DND-41 (cell line): ENCODE results near the gene SCNN1B.

Experiments
- ATAC-seq: fragments of 200-7000 bp; cut with Tn5 transposase; 3 replicates; pipeline ENCODE4 v1.9.1; 2021; ENCODE audit warnings: low read depth; ENCODE audit not compliant: insufficient read depth
- DNase-seq: peaks from one replicate; pipeline ENCODE4 v3.0.0-alpha.2; 2020
- H2AFZ ChIP-seq: 2 replicates; pipeline ENCODE4 v1.6.0; 2012; ENCODE audit warnings: low read depth, low read length
- H3K27ac ChIP-seq: 2 replicates; pipeline ENCODE4 v1.5.1; 2012; ENCODE audit warnings: low read length, inconsistent platforms
- H3K27me3 ChIP-seq: fragments of 200-600 bp; sonication (generic); 2 replicates; pipeline ENCODE4 v1.6.0; 2012; ENCODE audit warnings: low read length, mild to moderate bottlenecking, inconsistent platforms; ENCODE audit not compliant: insufficient read depth, poor library complexity
- H3K36me3 ChIP-seq: 2 replicates; pipeline ENCODE4 v1.5.1; 2012; ENCODE audit warnings: low read length, inconsistent platforms; ENCODE audit not compliant: insufficient read depth
- H3K4me1 ChIP-seq: 2 replicates; pipeline ENCODE4 v1.5.1; 2012; ENCODE audit warnings: mild to moderate bottlenecking, low read length; ENCODE audit not compliant: insufficient read depth
- H3K4me2 ChIP-seq: 2 replicates; pipeline ENCODE4 v1.6.0; 2012; ENCODE audit warnings: mild to moderate bottlenecking, moderate library complexity, low read length, inconsistent platforms; ENCODE audit not compliant: insufficient read depth
- H3K4me3 ChIP-seq, 2 experiments: fragments of 200-600 bp in 1 of 2; shearing (Covaris generic) in 1 of 2; 2 replicates each; pipeline ENCODE4 v1.5.1; 2012 to 2016; ENCODE audit warnings: inconsistent platforms in 2 of 2, low read length in 2 of 2, mild to moderate bottlenecking in 2 of 2, low read depth in 1 of 2, moderate library complexity in 1 of 2
- H3K79me2 ChIP-seq: 2 replicates; pipeline ENCODE4 v1.6.0; 2012; ENCODE audit warnings: low read length, inconsistent platforms; ENCODE audit not compliant: insufficient read depth
- H3K9ac ChIP-seq: 2 replicates; pipeline ENCODE4 v1.6.0; 2012; ENCODE audit warnings: low read depth, mild to moderate bottlenecking, inconsistent platforms, low read length, moderate library complexity
- H3K9me3 ChIP-seq: 2 replicates; pipeline ENCODE4 v1.5.1; 2012; ENCODE audit warnings: low read length, moderate library complexity, mild to moderate bottlenecking, inconsistent platforms; ENCODE audit not compliant: insufficient read depth, severe bottlenecking
- H4K20me1 ChIP-seq: 2 replicates; pipeline ENCODE4 v1.6.0; 2012; ENCODE audit warnings: low read length; ENCODE audit not compliant: insufficient read depth
- EZH2 ChIP-seq: IDR thresholded peaks from 3 replicates; pipeline ENCODE4 v1.6.1; 2012; ENCODE audit warnings: borderline replicate concordance, low read depth, mild to moderate bottlenecking, moderate library complexity, low read length, inconsistent platforms; ENCODE audit not compliant: severe bottlenecking
- TF ChIP-seq, protein P1 (sequence below): IDR thresholded peaks from 2 replicates; pipeline ENCODE4 v1.5.1; 2012; ENCODE audit warnings: borderline replicate concordance, low read length, moderate library complexity, mild to moderate bottlenecking; ENCODE audit not compliant: poor library complexity, severe bottlenecking; ENCODE audit errors: extremely low read depth

SCNN1B gene

DNA sequence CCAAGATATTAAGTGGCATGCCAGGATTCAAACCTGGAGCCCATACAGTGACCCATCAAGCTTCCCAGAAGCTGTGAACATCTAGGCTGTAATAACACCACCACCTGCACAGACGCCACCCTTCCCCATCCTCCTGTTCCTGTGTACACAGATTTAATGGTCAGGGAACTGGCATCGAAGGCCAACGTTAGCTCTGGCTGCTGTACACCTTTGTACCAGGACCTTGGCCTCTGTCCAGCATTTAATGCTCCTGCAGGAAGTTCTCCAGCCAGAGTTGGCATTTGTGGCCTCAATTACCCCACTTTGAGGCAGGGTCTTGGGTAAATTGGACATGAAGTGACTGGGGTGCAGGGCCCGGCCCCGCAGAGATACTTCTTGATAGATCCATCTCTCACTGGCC, 49.3 kb downstream of the SCNN1B start:
- ATAC-seq (no peak), DNase-seq (no peak)
- no peak overlapping the region for H3K9ac ChIP-seq
- no peak for TF ChIP-seq EZH2
- TF ChIP-seq, protein P1, sequence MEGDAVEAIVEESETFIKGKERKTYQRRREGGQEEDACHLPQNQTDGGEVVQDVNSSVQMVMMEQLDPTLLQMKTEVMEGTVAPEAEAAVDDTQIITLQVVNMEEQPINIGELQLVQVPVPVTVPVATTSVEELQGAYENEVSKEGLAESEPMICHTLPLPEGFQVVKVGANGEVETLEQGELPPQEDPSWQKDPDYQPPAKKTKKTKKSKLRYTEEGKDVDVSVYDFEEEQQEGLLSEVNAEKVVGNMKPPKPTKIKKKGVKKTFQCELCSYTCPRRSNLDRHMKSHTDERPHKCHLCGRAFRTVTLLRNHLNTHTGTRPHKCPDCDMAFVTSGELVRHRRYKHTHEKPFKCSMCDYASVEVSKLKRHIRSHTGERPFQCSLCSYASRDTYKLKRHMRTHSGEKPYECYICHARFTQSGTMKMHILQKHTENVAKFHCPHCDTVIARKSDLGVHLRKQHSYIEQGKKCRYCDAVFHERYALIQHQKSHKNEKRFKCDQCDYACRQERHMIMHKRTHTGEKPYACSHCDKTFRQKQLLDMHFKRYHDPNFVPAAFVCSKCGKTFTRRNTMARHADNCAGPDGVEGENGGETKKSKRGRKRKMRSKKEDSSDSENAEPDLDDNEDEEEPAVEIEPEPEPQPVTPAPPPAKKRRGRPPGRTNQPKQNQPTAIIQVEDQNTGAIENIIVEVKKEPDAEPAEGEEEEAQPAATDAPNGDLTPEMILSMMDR, result no peak
- H3K79me2 ChIP-seq, result no peaks in the 10 kb centered on the region
- H3K4me1 ChIP-seq, result no peaks in the 10 kb centered on the region
- H2AFZ ChIP-seq, result no peak overlapping the region
- H4K20me1 ChIP-seq, result no peaks in the 10 kb centered on the region
- no peak overlapping the region for H3K27ac ChIP-seq
- no peaks in the 10 kb centered on the region for H3K27me3 ChIP-seq
- H3K9me3 ChIP-seq, result no peaks in the 10 kb centered on the region
- H3K4me3 ChIP-seq, result no peak overlapping the region
- H3K4me2 ChIP-seq, result no peak overlapping the region
- H3K36me3 ChIP-seq, result no peaks in the 10 kb centered on the region

DNA sequence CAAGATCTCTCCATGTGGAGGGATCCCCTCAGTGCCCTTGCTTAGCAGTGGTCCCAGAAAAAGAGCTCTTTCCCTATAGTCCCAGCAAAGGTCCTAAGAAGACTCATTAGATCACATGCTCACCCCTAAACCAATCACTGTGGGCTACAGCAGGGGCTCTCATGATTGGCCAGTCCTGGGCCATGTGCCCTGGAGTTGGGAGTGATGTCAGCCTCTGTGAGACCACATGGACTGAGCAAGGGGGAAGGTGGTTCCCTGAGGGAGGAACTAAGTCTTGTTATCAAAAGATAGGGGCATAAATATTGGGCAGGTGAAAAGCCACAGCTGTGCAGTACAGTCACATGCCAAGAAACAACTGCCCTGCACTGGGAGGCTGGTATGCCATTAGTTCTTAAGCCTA, 51.3 kb downstream of the SCNN1B start:
- H2AFZ ChIP-seq, result no peak overlapping the region
- TF ChIP-seq, protein P1, result no peak
- no peak for TF ChIP-seq EZH2

GRCh38 chr16:23354246-23354645, 52.1 kb downstream of the SCNN1B start:
- no peaks in the 10 kb centered on the region for H3K4me1 ChIP-seq
- H3K4me2 ChIP-seq, result no peak overlapping the region
- TF ChIP-seq EZH2, result no peak
- TF ChIP-seq, protein P1, result no peak
- no peak overlapping the region for H3K27ac ChIP-seq
- no peak for DNase-seq
- no peak overlapping the region for H3K9ac ChIP-seq
- no peaks in the 10 kb centered on the region for H3K9me3 ChIP-seq
- H4K20me1 ChIP-seq, result no peaks in the 10 kb centered on the region
- no peaks in the 10 kb centered on the region for H3K36me3 ChIP-seq
- no peak overlapping the region for H2AFZ ChIP-seq
- no peak overlapping the region for H3K4me3 ChIP-seq
- ATAC-seq, result no peak
- H3K79me2 ChIP-seq, result no peaks in the 10 kb centered on the region
- no peaks in the 10 kb centered on the region for H3K27me3 ChIP-seq

More for the DNA sequence above, 51.3 kb downstream of the SCNN1B start:
- DNase-seq (no peak), ATAC-seq (no peak)
- H3K9ac ChIP-seq, result no peak overlapping the region
- H3K36me3 ChIP-seq, result no peaks in the 10 kb centered on the region
- no peaks in the 10 kb centered on the region for H3K79me2 ChIP-seq
- H3K4me1 ChIP-seq, result no peaks in the 10 kb centered on the region
- no peak overlapping the region for H3K4me3 ChIP-seq
- H3K9me3 ChIP-seq, result no peaks in the 10 kb centered on the region
- H3K27ac ChIP-seq, result no peak overlapping the region
- no peaks in the 10 kb centered on the region for H4K20me1 ChIP-seq
- no peak overlapping the region for H3K4me2 ChIP-seq
- no peaks in the 10 kb centered on the region for H3K27me3 ChIP-seq
